WTC11 (cell line): ENCODE data around the gene FEZF1.

ENCODE experiments used
- CTCF ChIP-seq: fragments of 200-600 bp; IDR thresholded peaks from 2 replicates; pipeline ENCODE4 v1.8.0; 2022; ENCODE audit warnings: antibody characterized with exemption
- ZNF232 ChIP-seq: sonication (generic); formaldehyde crosslinking; IDR thresholded peaks from 2 replicates; pipeline ENCODE4 v1.8.0; 2022; ENCODE audit warnings: mild to moderate bottlenecking, missing genetic modification reagents

GRCh38 chr7:122310119-122311021 is 5.8 kb upstream of the FEZF1 start:
- TF ChIP-seq CTCF (no peak), ZNF232 (no peak)
